ENCODE results near the gene EIF3A. TPM values are rescaled to one million over a fixed set of nuclear protein-coding genes. Genes with fewer than 3 reads are reported as not detected.

EIF3A gene
- total and polyA plus RNA-seq, 2 of the 8 experiments (the other 6 are each of a cell fraction or from before 2014, with no cell fraction given) = 26.8 to 209 TPM

DNA sequence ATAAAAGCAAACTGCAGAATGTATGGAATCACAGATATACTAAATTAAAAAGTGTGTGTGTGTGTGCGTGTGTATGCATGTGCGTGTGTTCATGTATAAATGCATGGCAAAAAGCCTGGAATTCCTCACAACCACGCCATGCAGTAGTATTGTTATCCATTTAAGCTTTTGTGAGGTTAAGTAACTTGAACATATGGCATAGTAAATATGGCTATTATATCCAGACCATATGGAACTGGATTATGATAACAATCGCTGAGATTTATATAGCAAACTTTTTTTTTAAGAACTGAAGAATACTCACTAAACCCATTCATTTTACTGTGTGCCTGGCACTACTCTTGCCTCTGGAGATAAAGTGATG, 73.4 kb downstream of the EIF3A start (continued):
- no peak for TF ChIP-seq CHD7 (IDR thresholded peaks at IDR 0.05; ENCODE audit: insufficient replicate concordance, low read length)
- TF ChIP-seq CTCF (IDR thresholded peaks at IDR 0.05; ENCODE audit: control extremely low read depth in 1 of 3, insufficient read depth in 1 of 3, low read depth in 1 of 3, low read length in 3 of 3) = no peak
- TF ChIP-seq, protein P1, sequence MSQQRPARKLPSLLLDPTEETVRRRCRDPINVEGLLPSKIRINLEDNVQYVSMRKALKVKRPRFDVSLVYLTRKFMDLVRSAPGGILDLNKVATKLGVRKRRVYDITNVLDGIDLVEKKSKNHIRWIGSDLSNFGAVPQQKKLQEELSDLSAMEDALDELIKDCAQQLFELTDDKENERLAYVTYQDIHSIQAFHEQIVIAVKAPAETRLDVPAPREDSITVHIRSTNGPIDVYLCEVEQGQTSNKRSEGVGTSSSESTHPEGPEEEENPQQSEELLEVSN (IDR thresholded peaks at IDR 0.05) = no peak
- no peak for TF ChIP-seq BACH1 (IDR thresholded peaks at IDR 0.05; ENCODE audit: low read length)
- no peak for TF ChIP-seq RNF2 (IDR thresholded peaks at IDR 0.05; ENCODE audit: borderline replicate concordance, low read depth, low read length, missing control alignments, poor library complexity, severe bottlenecking)
- no peak for TF ChIP-seq SIRT6 (IDR thresholded peaks at IDR 0.05; ENCODE audit: low read length)
